Endometrial microvascular endothelial cells (primary cell): ENCODE results near the gene PSORS1C1. TPM values are rescaled to one million over a fixed set of nuclear protein-coding genes. Genes with fewer than 3 reads are reported as not detected.
"Not testable (repeated sequence)": the region's sequence is repeated elsewhere in the genome, so short reads cannot be mapped to it uniquely, and the experiment has no call there.

Experiments used
- in situ Hi-C: cut with HindIII; loops from 2 replicates; pipeline ENCODE4 v1.10.0; 2017; ENCODE audit warnings: low sequenced_read_pairs, low pct_unique_long_range_greater_than_20kb; ENCODE audit errors: inconsistent ontology term
- total RNA-seq: library from RNA; depleted of rRNA; stranded (reverse); fragments of >200 nt; gene quantifications from one replicate; pipeline ENCODE4 v1.2.3, GENCODE V29; 2015; ENCODE audit errors: inconsistent ontology term

Gene PSORS1C1
- total RNA-seq, 1 donor from 2014 or later = 0.46 TPM

- in situ Hi-C loops = not testable (repeated sequence)
Measured at GRCh38 chr6:31169858-31170599, 55.4 kb downstream of the PSORS1C1 start.

- in situ Hi-C loops = no loop called here
Measured at GRCh38 chr6:31170600-31170881, 55.9 kb downstream of the PSORS1C1 start, which contains the start of gene POU5F1. TSS of gene POU5F1 (minus strand) at chr6:31170682. CDS start at chr6:31170620, 62 bp downstream.

- in situ Hi-C loops = no loop called here
Measured at GRCh38 chr6:31170987-31171671, 56.5 kb downstream of the PSORS1C1 start.

GRCh38 chr6:31171931-31172905 lies 57.6 kb downstream of the PSORS1C1 start:
- in situ Hi-C loops = no loop called here

- in situ Hi-C loops = no loop called here
Measured at GRCh38 chr6:31172973-31173384, 58.4 kb downstream of the PSORS1C1 start.

GRCh38 chr6:31173406-31173805 lies 58.8 kb downstream of the PSORS1C1 start:
- in situ Hi-C loops = no loop called here

- in situ Hi-C loops = no loop called here
Measured at GRCh38 chr6:31174378-31174777, 59.8 kb downstream of the PSORS1C1 start.

GRCh38 chr6:31175971-31176370 lies 61.4 kb downstream of the PSORS1C1 start:
- in situ Hi-C loops = no loop called here

GRCh38 chr6:31178143-31179041 lies 63.8 kb downstream of the PSORS1C1 start:
- in situ Hi-C loops = no loop called here

GRCh38 chr6:31179042-31179386 lies 64.4 kb downstream of the PSORS1C1 start:
- in situ Hi-C loops = no loop called here

- in situ Hi-C loops = no loop called here
Measured at GRCh38 chr6:31179896-31180295, 65.3 kb downstream of the PSORS1C1 start.

- in situ Hi-C loops = no loop called here
Measured at GRCh38 chr6:31180500-31180899, 65.9 kb downstream of the PSORS1C1 start.

- in situ Hi-C loops = not testable (repeated sequence)
Measured at GRCh38 chr6:31183287-31183686, 68.7 kb downstream of the PSORS1C1 start.

- in situ Hi-C loops = not testable (repeated sequence)
Measured at GRCh38 chr6:31183859-31184258, 69.3 kb downstream of the PSORS1C1 start.

GRCh38 chr6:31185695-31186051 lies 71.1 kb downstream of the PSORS1C1 start:
- in situ Hi-C loops = not testable (repeated sequence)

- in situ Hi-C loops = no loop called here
Measured at GRCh38 chr6:31186052-31186734, 71.6 kb downstream of the PSORS1C1 start.

GRCh38 chr6:31187780-31188194 lies 73.2 kb downstream of the PSORS1C1 start:
- in situ Hi-C loops = no loop called here

GRCh38 chr6:31189223-31189622 lies 74.6 kb downstream of the PSORS1C1 start:
- in situ Hi-C loops = not testable (repeated sequence)
